ENCODE results near the gene MARCHF11.

- TF ChIP-seq ZNF274 (IDR thresholded peaks at IDR 0.05; ENCODE audit: low read depth, low read length) (no peak), YY1 (IDR thresholded peaks at IDR 0.05; ENCODE audit: insufficient read depth, insufficient read length) (no peak)
Measured at GRCh38 chr5:16049761-16050160, 129.8 kb downstream of the MARCHF11 start.
